HG03066 (cell line): ENCODE measurements around the gene RFPL1.
"Not testable (repeated sequence)": the region's sequence is repeated elsewhere in the genome, so short reads cannot be mapped to it uniquely, and the experiment has no call there.

Experiments used
- ATAC-seq: cut with Tn5 transposase; IDR thresholded peaks from one replicate; pipeline ENCODE4 v1.9.1; 2021; ENCODE audit warnings: low read depth; ENCODE audit not compliant: unreplicated experiment

Gene RFPL1

GRCh38 chr22:29475550-29475949 is 37.2 kb downstream of the RFPL1 start:
- no peak for ATAC-seq

- ATAC-seq = no peak
Observed at GRCh38 chr22:29476116-29476515, 37.7 kb downstream of the RFPL1 start.

- no peak for ATAC-seq
Observed at GRCh38 chr22:29477723-29478318, 39.4 kb downstream of the RFPL1 start.

- ATAC-seq = no peak
Observed at GRCh38 chr22:29478326-29479276, 40.2 kb downstream of the RFPL1 start.

GRCh38 chr22:29479417-29480261 is 41.3 kb downstream of the RFPL1 start, which contains the start of gene NEFH:
TSS of gene NEFH (plus strand) at chr22:29480218. CDS start at chr22:29480263, 45 bp downstream.
- ATAC-seq = no peak

GRCh38 chr22:29480262-29480511 is 41.8 kb downstream of the RFPL1 start:
- no peak for ATAC-seq

- ATAC-seq = no peak
Observed at GRCh38 chr22:29480512-29481264, 42.3 kb downstream of the RFPL1 start.

- no peak for ATAC-seq
Observed at GRCh38 chr22:29481265-29482000, 43.0 kb downstream of the RFPL1 start.

- ATAC-seq = no peak
Observed at GRCh38 chr22:29482253-29482652, 43.9 kb downstream of the RFPL1 start.

- no peak for ATAC-seq
Observed at GRCh38 chr22:29482726-29483125, 44.3 kb downstream of the RFPL1 start.

- no peak for ATAC-seq
Observed at GRCh38 chr22:29483254-29483653, 44.9 kb downstream of the RFPL1 start.

- ATAC-seq = no peak
Observed at GRCh38 chr22:29484642-29485041, 46.3 kb downstream of the RFPL1 start.

- no peak for ATAC-seq
Observed at GRCh38 chr22:29485448-29485847, 47.1 kb downstream of the RFPL1 start.

GRCh38 chr22:29487426-29487986 is 49.1 kb downstream of the RFPL1 start:
- ATAC-seq = no peak

- not testable (repeated sequence) for ATAC-seq
Observed at GRCh38 chr22:29489127-29489780, 50.9 kb downstream of the RFPL1 start.

GRCh38 chr22:29491012-29491411 is 52.6 kb downstream of the RFPL1 start:
- no peak for ATAC-seq
